ENCODE results near the gene ALKAL2. TPM values are rescaled to one million over a fixed set of nuclear protein-coding genes. Genes with fewer than 3 reads are reported as not detected.
A peak's percentile ranks its signal among the peaks of the same experiment; 100 is the strongest.
"Not testable (repeated sequence)": the region's sequence is repeated elsewhere in the genome, so short reads cannot be mapped to it uniquely, and the experiment has no call there.

The ALKAL2 gene, protein sequence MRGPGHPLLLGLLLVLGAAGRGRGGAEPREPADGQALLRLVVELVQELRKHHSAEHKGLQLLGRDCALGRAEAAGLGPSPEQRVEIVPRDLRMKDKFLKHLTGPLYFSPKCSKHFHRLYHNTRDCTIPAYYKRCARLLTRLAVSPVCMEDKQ
- total RNA-seq (2014; rRNA removed; shearing (Covaris generic)): not detected in 2 replicates
- not detected in 2 replicates for polyA plus RNA-seq (2015; cell fraction: cytosol; rRNA removed)
- polyA plus RNA-seq (2015; cell fraction: nucleus; rRNA removed): not detected in 2 replicates

DNA sequence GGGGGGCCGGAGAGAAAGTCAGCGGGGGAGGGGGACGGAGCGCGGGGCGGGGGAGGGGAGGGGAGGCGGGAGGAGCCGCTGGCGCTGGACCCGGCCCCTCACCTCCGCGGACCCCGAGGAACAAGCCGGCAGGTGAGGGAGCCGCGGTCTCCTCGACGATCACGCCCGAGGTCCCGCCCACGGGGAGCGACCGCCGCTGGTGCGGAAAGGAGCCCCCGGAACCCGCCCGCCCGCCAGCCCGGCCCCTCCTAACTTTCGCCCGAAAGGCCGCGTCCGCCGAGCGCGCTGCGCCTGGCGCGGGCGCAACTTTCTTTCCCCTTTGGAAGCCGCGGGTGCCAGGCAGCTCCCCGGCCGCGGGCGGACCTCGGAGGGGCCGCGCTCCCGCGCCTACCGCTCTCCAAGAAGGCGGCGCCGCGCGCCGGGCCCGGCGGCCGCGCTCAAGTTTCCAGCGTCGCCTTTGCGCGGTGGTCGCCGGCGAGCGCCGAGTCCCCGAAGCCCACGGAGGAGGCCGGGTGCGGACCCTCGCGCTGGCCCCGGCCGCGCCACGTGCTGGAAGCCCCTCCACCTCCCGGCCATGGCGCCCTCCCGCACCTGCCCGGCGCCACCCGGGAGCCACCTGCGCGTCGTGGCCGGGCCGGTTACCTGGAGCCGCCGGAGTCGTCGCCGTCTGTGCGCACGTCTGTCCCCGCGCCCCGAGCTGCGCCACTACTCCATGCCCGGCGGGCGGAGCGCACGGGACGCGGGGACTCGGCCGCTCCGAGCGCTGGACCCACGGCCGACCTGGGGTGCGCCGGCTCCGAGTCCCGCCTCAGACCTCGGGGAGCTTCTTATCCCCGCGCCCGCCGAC, at the start of gene ALKAL2:
ALKAL2 (minus strand) TSS at position 181 of the 847 bp plus-strand sequence. CDS start 256 bp downstream, outside the sequence.
- DNase-seq (ENCODE audit: low read depth, low spot score): no peak

GRCh38 chr2:336949-337348, 49.1 kb upstream of the ALKAL2 start:
- DNase-seq (ENCODE audit: low read depth, low spot score); in situ Hi-C loops (cut with HindIII; ENCODE audit: low pct_unique_long_range_greater_than_20kb, low sequenced_read_pairs): not testable (repeated sequence)

More for the DNA sequence above, at the start of gene ALKAL2:
- in situ Hi-C loops (cut with HindIII; ENCODE audit: low pct_unique_long_range_greater_than_20kb, low sequenced_read_pairs): no loop called here

- in situ Hi-C loops (cut with HindIII; ENCODE audit: low pct_unique_long_range_greater_than_20kb, low sequenced_read_pairs): no loop called here
- no peak for DNase-seq (ENCODE audit: low read depth, low spot score)
Observed at GRCh38 chr2:336360-336759, 48.5 kb upstream of the ALKAL2 start.

DNA sequence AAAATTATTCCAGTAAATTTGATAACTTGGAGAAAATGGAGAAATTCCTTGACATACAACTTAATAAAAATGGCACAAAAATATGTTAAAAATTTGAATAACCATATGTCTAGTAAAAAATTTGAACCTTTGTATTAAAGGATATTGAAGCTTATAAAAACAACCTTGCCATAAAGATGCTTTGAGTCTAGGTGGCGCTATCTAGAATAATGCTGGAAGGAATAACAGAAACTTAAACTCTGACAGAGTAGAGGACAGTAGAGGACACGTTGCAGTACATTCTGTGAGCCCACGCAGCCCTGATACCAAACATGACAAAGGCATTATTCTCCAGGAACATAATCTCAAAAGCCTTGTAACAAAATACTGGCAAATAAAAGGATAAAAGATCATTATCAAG, 44.7 kb upstream of the ALKAL2 start:
- peak; percentile 17 for DNase-seq (ENCODE audit: low read depth, low spot score)
- in situ Hi-C loops (cut with HindIII; ENCODE audit: low pct_unique_long_range_greater_than_20kb, low sequenced_read_pairs): no loop called here

- in situ Hi-C loops (cut with HindIII; ENCODE audit: low pct_unique_long_range_greater_than_20kb, low sequenced_read_pairs): no loop called here
- peak; percentile 33 for DNase-seq (ENCODE audit: low read depth, low spot score)
Observed at GRCh38 chr2:328761-329160, 40.9 kb upstream of the ALKAL2 start.

DNA sequence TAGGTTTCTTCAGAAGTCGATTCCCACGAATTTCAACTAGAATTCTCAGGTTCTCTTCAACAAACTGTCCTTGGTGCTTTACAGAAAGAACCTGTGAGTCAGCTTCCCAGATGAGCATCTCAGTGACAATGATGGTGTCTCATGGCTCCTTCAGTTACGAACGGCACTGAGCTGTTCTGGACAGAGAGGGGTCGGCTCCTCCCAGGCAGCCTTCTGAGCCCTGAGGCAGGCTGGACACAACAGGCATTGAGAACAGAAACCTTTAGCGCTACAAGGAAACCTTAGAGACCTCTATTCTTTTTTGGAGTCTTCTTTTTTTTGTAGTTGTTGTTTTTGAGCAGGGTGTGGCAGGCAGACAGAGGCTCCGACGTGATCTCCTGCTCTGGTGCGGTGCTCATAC, 35.1 kb upstream of the ALKAL2 start:
- in situ Hi-C loops (cut with HindIII; ENCODE audit: low pct_unique_long_range_greater_than_20kb, low sequenced_read_pairs): no loop called here

GRCh38 chr2:322326-322725, 34.4 kb upstream of the ALKAL2 start:
- no peak for DNase-seq (ENCODE audit: low read depth, low spot score)
- in situ Hi-C loops (cut with HindIII; ENCODE audit: low pct_unique_long_range_greater_than_20kb, low sequenced_read_pairs): no loop called here

More for the DNA sequence above, 35.1 kb upstream of the ALKAL2 start:
- DNase-seq (ENCODE audit: low read depth, low spot score): no peak

DNA sequence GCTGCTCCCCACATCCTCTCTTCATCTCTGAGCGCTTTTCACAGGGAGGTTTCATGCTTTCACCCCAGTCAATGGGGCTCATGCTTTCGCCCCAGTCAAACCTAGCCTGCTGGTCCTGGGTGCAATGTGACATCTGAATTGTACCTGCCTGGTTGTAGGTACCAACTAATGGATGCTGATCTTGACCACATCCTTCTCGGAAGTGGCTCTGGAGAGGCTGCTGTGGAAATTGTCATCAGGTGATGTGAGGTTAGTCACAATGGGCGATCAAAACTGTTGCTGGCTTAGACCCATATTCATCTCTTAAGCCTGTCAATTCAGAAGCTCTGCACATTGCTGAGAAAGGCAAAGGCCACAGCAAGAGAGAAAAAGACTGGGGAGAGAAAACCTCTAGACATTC, 32.7 kb upstream of the ALKAL2 start:
- DNase-seq (ENCODE audit: low read depth, low spot score): no peak

GRCh38 chr2:319059-319600, 31.2 kb upstream of the ALKAL2 start:
- no peak for DNase-seq (ENCODE audit: low read depth, low spot score)
- in situ Hi-C loops (cut with HindIII; ENCODE audit: low pct_unique_long_range_greater_than_20kb, low sequenced_read_pairs): no loop called here

More for the DNA sequence above, 32.7 kb upstream of the ALKAL2 start:
- in situ Hi-C loops (cut with HindIII; ENCODE audit: low pct_unique_long_range_greater_than_20kb, low sequenced_read_pairs): no loop called here

DNA sequence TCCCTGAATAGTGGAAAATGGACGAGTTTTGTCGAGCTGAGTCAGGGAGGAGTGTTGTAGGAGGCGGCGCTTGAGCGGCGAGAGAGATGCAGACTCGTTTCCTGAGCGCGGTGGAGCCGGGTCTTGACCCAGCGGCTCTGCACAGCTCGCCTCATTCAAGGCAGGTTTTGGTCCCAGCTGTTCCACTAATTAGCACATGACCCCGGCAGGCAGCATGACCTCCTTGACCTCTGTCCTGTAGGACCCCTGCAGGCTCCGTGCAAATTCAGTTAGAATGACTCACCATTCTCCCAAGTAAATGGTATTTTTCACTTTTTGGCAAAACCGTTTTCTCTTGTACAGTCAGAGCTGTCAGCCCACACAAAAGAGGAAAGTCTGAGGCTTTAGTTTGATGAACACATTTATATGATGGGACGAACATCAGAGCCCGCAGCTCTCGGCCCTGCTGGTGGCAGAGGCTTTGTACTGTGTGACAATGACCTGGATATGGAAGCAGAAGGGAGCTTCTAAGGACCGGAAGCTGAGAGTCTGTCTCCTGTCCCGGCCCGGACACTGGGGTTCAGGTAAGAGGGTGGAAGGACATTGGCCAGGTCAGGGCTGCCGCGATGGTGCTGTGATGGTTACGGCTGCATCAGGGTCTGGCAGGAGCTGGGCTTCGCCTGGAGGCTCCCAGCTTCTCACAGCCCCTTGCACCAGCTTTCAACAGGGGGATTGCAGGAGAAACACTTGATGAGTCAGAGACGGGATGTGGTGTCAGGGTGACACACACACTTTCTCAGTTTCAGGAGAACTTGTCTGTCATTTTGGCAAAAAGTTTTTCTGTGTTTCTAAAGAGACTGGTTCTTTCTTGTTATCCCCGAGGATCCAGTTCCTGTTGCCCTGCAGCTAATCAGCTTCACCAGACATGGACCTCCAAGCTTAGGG, 29.9 kb upstream of the ALKAL2 start:
- no peak for DNase-seq (ENCODE audit: low read depth, low spot score)
- in situ Hi-C loops (cut with HindIII; ENCODE audit: low pct_unique_long_range_greater_than_20kb, low sequenced_read_pairs): no loop called here

- in situ Hi-C loops (cut with HindIII; ENCODE audit: low pct_unique_long_range_greater_than_20kb, low sequenced_read_pairs): no loop called here
- no peak for DNase-seq (ENCODE audit: low read depth, low spot score)
Observed at GRCh38 chr2:316381-316780, 28.5 kb upstream of the ALKAL2 start.

DNA sequence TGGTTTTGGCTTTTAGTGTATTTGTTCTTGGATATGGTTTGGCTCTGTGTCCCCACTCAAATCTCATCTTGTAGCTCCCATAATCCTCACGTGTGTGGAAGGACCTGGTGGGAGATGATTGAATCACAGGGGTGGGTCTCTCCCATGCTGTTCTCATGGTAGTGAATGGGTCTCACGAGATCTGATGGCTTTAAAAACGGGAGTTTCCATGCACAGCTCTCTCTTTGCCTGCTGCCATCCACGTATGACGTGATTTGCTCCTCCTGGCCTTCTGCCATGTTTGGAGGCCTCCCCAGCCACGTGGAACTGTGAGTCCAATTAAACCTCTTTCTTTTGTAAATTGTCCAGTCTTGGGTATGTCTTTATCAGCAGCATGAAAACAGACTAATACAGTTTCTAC, 28.0 kb upstream of the ALKAL2 start:
- peak; percentile 41 for DNase-seq (ENCODE audit: low read depth, low spot score)
- in situ Hi-C loops (cut with HindIII; ENCODE audit: low pct_unique_long_range_greater_than_20kb, low sequenced_read_pairs): not testable (repeated sequence)

- in situ Hi-C loops (cut with HindIII; ENCODE audit: low pct_unique_long_range_greater_than_20kb, low sequenced_read_pairs): no loop called here
- DNase-seq (ENCODE audit: low read depth, low spot score): no peak
Observed at GRCh38 chr2:314561-315336, 26.9 kb upstream of the ALKAL2 start.

GRCh38 chr2:313991-314390, 26.1 kb upstream of the ALKAL2 start:
- no peak for DNase-seq (ENCODE audit: low read depth, low spot score)
- in situ Hi-C loops (cut with HindIII; ENCODE audit: low pct_unique_long_range_greater_than_20kb, low sequenced_read_pairs): no loop called here

DNA sequence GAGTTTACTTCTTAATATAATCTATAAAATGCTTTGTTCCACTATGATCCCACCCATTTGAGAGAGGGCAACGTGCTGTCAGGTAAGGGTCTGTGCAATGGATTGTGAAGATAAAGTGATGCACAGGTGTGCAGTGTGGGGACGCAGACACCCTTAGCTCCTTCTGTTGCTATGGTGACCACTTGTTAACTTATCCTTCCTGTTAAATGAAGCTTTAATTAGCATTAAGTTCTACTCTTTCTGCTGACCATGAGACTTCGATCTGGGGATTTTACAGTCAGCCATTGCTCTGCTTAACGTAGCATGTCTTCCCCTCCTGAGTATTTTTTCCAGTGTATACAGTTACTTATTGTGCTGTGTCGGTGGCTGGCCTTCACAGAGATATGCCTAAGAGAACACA, 23.1 kb upstream of the ALKAL2 start:
- DNase-seq (ENCODE audit: low read depth, low spot score): no peak
- in situ Hi-C loops (cut with HindIII; ENCODE audit: low pct_unique_long_range_greater_than_20kb, low sequenced_read_pairs): no loop called here

GRCh38 chr2:309954-310510, 22.1 kb upstream of the ALKAL2 start:
- DNase-seq (ENCODE audit: low read depth, low spot score): no peak
- in situ Hi-C loops (cut with HindIII; ENCODE audit: low pct_unique_long_range_greater_than_20kb, low sequenced_read_pairs): no loop called here

Measured in SK-MEL-5 (cell line).